HepG2 (cell line): ENCODE data around the gene CLEC3A. TPM values are rescaled to one million over a fixed set of nuclear protein-coding genes. Genes with fewer than 3 reads are reported as not detected.
A peak's percentile ranks its signal among the peaks of the same experiment; 100 is the strongest.

Experiments used
- CCAR2 ChIP-seq: fragments of 200-400 bp; formaldehyde crosslinking; optimal IDR thresholded peaks from 2 replicates; pipeline ENCODE3; 2018; ENCODE audit warnings: low read depth, mild to moderate bottlenecking, low read length, moderate library complexity
- CCDC6 ChIP-seq: sonication (generic); formaldehyde crosslinking; IDR thresholded peaks from 2 replicates; pipeline ENCODE4 v1.8.1; 2022; ENCODE audit warnings: mild to moderate bottlenecking, missing genetic modification reagents, moderate library complexity
- CEBPG ChIP-seq: IDR thresholded peaks from 2 replicates; pipeline ENCODE4 v1.6.1; 2016
- HNRNPUL1 ChIP-seq: fragments of 200-400 bp; formaldehyde crosslinking; IDR thresholded peaks from 2 replicates; pipeline ENCODE4 v1.6.1; 2017; ENCODE audit warnings: low read depth, mild to moderate bottlenecking, low read length, moderate library complexity
- ISL2 ChIP-seq: sonication (generic); formaldehyde crosslinking; IDR thresholded peaks from 2 replicates; pipeline ENCODE4 v1.5.0; 2020; ENCODE audit warnings: missing genetic modification reagents
- JUN ChIP-seq: sonication (generic); formaldehyde crosslinking; IDR thresholded peaks from 2 replicates; pipeline ENCODE4 v1.4.0; 2020; ENCODE audit warnings: mild to moderate bottlenecking, missing genetic modification reagents
- MXI1 ChIP-seq: IDR thresholded peaks from 3 replicates; pipeline ENCODE4 v1.6.1; 2012; ENCODE audit warnings: low read depth, low read length, inconsistent platforms, borderline replicate concordance
- NAIF1 ChIP-seq: sonication (generic); formaldehyde crosslinking; IDR thresholded peaks from 2 replicates; pipeline ENCODE4 v1.5.0; 2020; ENCODE audit warnings: mild to moderate bottlenecking, missing genetic modification reagents, borderline replicate concordance
- POGZ ChIP-seq: sonication (generic); formaldehyde crosslinking; IDR thresholded peaks from 2 replicates; pipeline ENCODE4 v1.4.0; 2020; ENCODE audit warnings: mild to moderate bottlenecking, missing genetic modification reagents
- SP4 ChIP-seq: sonication (generic); formaldehyde crosslinking; IDR thresholded peaks from 2 replicates; pipeline ENCODE4 v1.8.1; 2023; ENCODE audit warnings: mild to moderate bottlenecking, missing genetic modification reagents
- TBP ChIP-seq: sonication (generic); formaldehyde crosslinking; IDR thresholded peaks from 2 replicates; pipeline ENCODE4 v1.5.0; 2020; ENCODE audit warnings: missing genetic modification reagents
- TP53 ChIP-seq: sonication (generic); formaldehyde crosslinking; conservative IDR thresholded peaks from 2 replicates; pipeline ENCODE4 v1.4.0; 2020; ENCODE audit warnings: missing genetic modification reagents
- ZBTB3 ChIP-seq: sonication (generic); formaldehyde crosslinking; IDR thresholded peaks from 2 replicates; pipeline ENCODE4 v1.4.0; 2020; ENCODE audit warnings: low read depth, mild to moderate bottlenecking, moderate library complexity, missing genetic modification reagents, borderline replicate concordance
- ZBTB42 ChIP-seq: sonication (generic); formaldehyde crosslinking; IDR thresholded peaks from 2 replicates; pipeline ENCODE4 v1.5.0; 2020; ENCODE audit warnings: mild to moderate bottlenecking, missing genetic modification reagents
- ZNF317 ChIP-seq: sonication (generic); formaldehyde crosslinking; IDR thresholded peaks from 2 replicates; pipeline ENCODE4 v1.5.0; 2020; ENCODE audit warnings: mild to moderate bottlenecking, missing genetic modification reagents
- ZNF34 ChIP-seq: sonication (generic); formaldehyde crosslinking; IDR thresholded peaks from 2 replicates; pipeline ENCODE4 v1.4.0; 2020; ENCODE audit warnings: mild to moderate bottlenecking, missing genetic modification reagents, borderline replicate concordance
- ZNF441 ChIP-seq: sonication (generic); formaldehyde crosslinking; IDR thresholded peaks from 2 replicates; pipeline ENCODE4 v1.7.0; 2021; ENCODE audit warnings: missing genetic modification reagents, borderline replicate concordance
- polyA plus RNA-seq, 8 experiments: library from polyadenylated mRNA; depleted of rRNA in 3 of 8; stranded (reverse) in 7 of 8; unstranded in 1 of 8; fragments of >200 nt; fragmentation: Illumina TruSeq in 4 of 8; extraction: Trizol in 4 of 8; gene quantifications; 2 replicates each; pipeline versions ENCODE4 v1.2.1 to v1.2.3, GENCODE V29; 2011 to 2016; ENCODE audit warnings: low read depth in 4 of 8, missing spikeins in 1 of 8, mixed read lengths in 1 of 8; ENCODE audit not compliant: insufficient read depth in 1 of 8
- total RNA-seq, 5 experiments: library from RNA; depleted of rRNA; stranded (reverse); fragments of >200 nt; fragmentation: Illumina TruSeq; extraction: Trizol; gene quantifications; 2 replicates each; pipeline ENCODE4 v1.2.3, GENCODE V29; 2016; ENCODE audit warnings: low read depth in 1 of 5
- TF ChIP-seq, protein P1 (sequence below): sonication (generic); formaldehyde crosslinking; conservative IDR thresholded peaks from 2 replicates; pipeline ENCODE4 v1.4.0; 2020; ENCODE audit warnings: missing genetic modification reagents
- TF ChIP-seq, protein P2 (sequence below): sonication (generic); formaldehyde crosslinking; IDR thresholded peaks from 2 replicates; pipeline ENCODE4 v1.5.0; 2020; ENCODE audit warnings: missing genetic modification reagents
- TF ChIP-seq, protein P3 (sequence below): sonication (generic); formaldehyde crosslinking; IDR thresholded peaks from 2 replicates; pipeline ENCODE4 v1.9.0; 2021; ENCODE audit warnings: missing genetic modification reagents, borderline replicate concordance
- TF ChIP-seq, protein P4 (sequence below): sonication (generic); formaldehyde crosslinking; IDR thresholded peaks from 2 replicates; pipeline ENCODE4 v1.4.0; 2020; ENCODE audit warnings: missing genetic modification reagents, mild to moderate bottlenecking, borderline replicate concordance

The CLEC3A gene
- total and polyA plus RNA-seq, 2 of the 13 experiments (the other 11 are each of a cell fraction or from before 2014, with no cell fraction given) = not detected

DNA sequence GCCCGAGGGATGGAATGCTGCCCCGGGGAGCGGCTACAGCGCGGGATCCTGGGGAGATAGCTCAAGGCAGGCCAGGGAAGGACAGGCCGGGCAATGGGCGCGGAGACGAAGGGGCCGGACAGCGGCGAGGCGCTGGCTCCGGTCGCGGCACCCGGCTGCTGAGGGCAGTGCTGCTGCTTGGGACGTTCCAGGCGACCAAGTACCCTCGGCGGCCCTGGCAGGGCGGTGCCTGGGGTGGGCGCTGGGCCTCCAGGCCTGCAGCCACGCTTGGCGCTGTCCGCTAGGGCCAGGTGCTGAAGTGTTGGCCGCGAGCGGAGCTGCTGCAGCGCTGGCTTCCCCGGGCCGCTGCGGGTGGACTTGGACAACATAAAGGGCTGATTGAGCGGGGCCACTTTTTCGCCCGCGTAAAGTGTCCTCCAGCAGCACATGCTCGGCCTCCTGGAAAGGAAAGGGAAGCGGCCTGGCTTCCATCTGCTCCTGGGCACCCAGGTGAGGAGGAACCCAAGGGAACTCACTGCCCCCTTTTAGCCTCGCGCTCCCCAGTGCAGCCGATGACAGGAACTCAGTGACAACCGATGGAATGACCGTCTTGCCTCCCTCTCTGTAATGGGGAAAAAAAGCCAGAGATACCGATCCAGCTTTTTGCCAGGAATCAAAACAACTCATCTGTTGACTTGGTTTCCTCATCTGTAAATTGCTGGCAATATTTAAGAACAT, 23.7 kb downstream of the CLEC3A start (continued):
- no peak; the same call in 1 of the 2 replicates for TF ChIP-seq ZBTB3 (CRISPR knock-in tag)
- TF ChIP-seq HNRNPUL1 = no peak
- TF ChIP-seq TBP (CRISPR knock-in tag) = no peak
- peak; percentile 67 for TF ChIP-seq SP4 (CRISPR knock-in tag)
- peak; percentile 92 for TF ChIP-seq ISL2 (CRISPR knock-in tag)
- peak; percentile 83; the same call in 1 of the 2 replicates for TF ChIP-seq ZBTB42 (CRISPR knock-in tag)
- TF ChIP-seq CCAR2 = no peak
- peak; percentile 97 for TF ChIP-seq ZNF441
- TF ChIP-seq, protein P1, sequence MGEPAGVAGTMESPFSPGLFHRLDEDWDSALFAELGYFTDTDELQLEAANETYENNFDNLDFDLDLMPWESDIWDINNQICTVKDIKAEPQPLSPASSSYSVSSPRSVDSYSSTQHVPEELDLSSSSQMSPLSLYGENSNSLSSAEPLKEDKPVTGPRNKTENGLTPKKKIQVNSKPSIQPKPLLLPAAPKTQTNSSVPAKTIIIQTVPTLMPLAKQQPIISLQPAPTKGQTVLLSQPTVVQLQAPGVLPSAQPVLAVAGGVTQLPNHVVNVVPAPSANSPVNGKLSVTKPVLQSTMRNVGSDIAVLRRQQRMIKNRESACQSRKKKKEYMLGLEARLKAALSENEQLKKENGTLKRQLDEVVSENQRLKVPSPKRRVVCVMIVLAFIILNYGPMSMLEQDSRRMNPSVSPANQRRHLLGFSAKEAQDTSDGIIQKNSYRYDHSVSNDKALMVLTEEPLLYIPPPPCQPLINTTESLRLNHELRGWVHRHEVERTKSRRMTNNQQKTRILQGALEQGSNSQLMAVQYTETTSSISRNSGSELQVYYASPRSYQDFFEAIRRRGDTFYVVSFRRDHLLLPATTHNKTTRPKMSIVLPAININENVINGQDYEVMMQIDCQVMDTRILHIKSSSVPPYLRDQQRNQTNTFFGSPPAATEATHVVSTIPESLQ (CRISPR knock-in tag) = peak; percentile 97
- TF ChIP-seq NAIF1 (CRISPR knock-in tag) = peak; percentile 26; the same call in 1 of the 2 replicates
- TF ChIP-seq, protein P2, sequence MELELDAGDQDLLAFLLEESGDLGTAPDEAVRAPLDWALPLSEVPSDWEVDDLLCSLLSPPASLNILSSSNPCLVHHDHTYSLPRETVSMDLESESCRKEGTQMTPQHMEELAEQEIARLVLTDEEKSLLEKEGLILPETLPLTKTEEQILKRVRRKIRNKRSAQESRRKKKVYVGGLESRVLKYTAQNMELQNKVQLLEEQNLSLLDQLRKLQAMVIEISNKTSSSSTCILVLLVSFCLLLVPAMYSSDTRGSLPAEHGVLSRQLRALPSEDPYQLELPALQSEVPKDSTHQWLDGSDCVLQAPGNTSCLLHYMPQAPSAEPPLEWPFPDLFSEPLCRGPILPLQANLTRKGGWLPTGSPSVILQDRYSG (CRISPR knock-in tag) = peak; percentile 99
- peak; percentile 58; the same call in 1 of the 3 replicates for TF ChIP-seq MXI1
- peak; percentile 89; the same call in 1 of the 2 replicates for TF ChIP-seq ZNF34 (CRISPR knock-in tag)
- TF ChIP-seq JUN = no peak; the same call in 1 of the 2 replicates
- TF ChIP-seq, protein P3, sequence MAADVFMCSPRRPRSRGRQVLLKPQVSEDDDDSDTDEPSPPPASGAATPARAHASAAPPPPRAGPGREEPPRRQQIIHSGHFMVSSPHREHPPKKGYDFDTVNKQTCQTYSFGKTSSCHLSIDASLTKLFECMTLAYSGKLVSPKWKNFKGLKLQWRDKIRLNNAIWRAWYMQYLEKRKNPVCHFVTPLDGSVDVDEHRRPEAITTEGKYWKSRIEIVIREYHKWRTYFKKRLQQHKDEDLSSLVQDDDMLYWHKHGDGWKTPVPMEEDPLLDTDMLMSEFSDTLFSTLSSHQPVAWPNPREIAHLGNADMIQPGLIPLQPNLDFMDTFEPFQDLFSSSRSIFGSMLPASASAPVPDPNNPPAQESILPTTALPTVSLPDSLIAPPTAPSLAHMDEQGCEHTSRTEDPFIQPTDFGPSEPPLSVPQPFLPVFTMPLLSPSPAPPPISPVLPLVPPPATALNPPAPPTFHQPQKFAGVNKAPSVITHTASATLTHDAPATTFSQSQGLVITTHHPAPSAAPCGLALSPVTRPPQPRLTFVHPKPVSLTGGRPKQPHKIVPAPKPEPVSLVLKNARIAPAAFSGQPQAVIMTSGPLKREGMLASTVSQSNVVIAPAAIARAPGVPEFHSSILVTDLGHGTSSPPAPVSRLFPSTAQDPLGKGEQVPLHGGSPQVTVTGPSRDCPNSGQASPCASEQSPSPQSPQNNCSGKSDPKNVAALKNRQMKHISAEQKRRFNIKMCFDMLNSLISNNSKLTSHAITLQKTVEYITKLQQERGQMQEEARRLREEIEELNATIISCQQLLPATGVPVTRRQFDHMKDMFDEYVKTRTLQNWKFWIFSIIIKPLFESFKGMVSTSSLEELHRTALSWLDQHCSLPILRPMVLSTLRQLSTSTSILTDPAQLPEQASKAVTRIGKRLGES (CRISPR knock-in tag) = peak; percentile 95
- peak; percentile 60; the same call in 1 of the 2 replicates for TF ChIP-seq POGZ (CRISPR knock-in tag)
- TF ChIP-seq TP53 (CRISPR knock-in tag) = peak; percentile 97
- peak; percentile 92 for TF ChIP-seq ZNF317 (CRISPR knock-in tag)
- TF ChIP-seq CCDC6 = peak; percentile 99; the same call in 1 of the 2 replicates
- TF ChIP-seq, protein P4, sequence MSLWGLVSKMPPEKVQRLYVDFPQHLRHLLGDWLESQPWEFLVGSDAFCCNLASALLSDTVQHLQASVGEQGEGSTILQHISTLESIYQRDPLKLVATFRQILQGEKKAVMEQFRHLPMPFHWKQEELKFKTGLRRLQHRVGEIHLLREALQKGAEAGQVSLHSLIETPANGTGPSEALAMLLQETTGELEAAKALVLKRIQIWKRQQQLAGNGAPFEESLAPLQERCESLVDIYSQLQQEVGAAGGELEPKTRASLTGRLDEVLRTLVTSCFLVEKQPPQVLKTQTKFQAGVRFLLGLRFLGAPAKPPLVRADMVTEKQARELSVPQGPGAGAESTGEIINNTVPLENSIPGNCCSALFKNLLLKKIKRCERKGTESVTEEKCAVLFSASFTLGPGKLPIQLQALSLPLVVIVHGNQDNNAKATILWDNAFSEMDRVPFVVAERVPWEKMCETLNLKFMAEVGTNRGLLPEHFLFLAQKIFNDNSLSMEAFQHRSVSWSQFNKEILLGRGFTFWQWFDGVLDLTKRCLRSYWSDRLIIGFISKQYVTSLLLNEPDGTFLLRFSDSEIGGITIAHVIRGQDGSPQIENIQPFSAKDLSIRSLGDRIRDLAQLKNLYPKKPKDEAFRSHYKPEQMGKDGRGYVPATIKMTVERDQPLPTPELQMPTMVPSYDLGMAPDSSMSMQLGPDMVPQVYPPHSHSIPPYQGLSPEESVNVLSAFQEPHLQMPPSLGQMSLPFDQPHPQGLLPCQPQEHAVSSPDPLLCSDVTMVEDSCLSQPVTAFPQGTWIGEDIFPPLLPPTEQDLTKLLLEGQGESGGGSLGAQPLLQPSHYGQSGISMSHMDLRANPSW (CRISPR knock-in tag) = no peak
- TF ChIP-seq CEBPG (CRISPR knock-in tag) = peak; percentile 56
